ENCODE results near the gene ATL1. TPM values are rescaled to one million over a fixed set of nuclear protein-coding genes. Genes with fewer than 3 reads are reported as not detected.

The ATL1 gene
- total and polyA plus RNA-seq, 2 of the 8 experiments (the other 6 are each of a cell fraction or from before 2014, with no cell fraction given) = 4.0 to 5.9 TPM

- Histone ChIP-seq H2BK12ac (ENCODE audit: low read depth, low read length) (no peak overlapping the region), H3K9me3 (ENCODE audit: insufficient read depth in 2 of 2, low read depth in 1 of 2, low read length in 1 of 2) (no peaks in the 10 kb centered on the region), H3K27ac (ENCODE audit: low read depth, low read length) (no peak overlapping the region), H3K79me1 (ENCODE audit: low read depth, low read length) (peaks cover 7% of the 10 kb centered on the region; the same call in 1 of the 2 replicates), H4K91ac (replicated peaks; ENCODE audit: insufficient read length, low read length) (no peak overlapping the region), H4K20me1 (replicated peaks in 1 of 2; ENCODE audit: control insufficient read depth in 1 of 2, insufficient read depth in 2 of 2, low read length in 2 of 2) (peaks cover 0 to 8% of the 10 kb centered on the region in 2 experiments), H2BK120ac (replicated peaks; ENCODE audit: low read depth, low read length) (no peak overlapping the region), H4K5ac (ENCODE audit: insufficient read length, low read depth, low read length) (no peak overlapping the region), H3K4ac (replicated peaks; ENCODE audit: insufficient read length, low read depth, low read length) (no peak overlapping the region), H3K56ac (replicated peaks; ENCODE audit: insufficient read length, low read depth, low read length) (no peak overlapping the region), H2BK15ac (ENCODE audit: low read length) (no peak overlapping the region), H2BK20ac (ENCODE audit: low read length) (no peak overlapping the region), H2AK5ac (ENCODE audit: low read depth, low read length) (no peak overlapping the region), H3K23me2 (ENCODE audit: low read depth, low read length) (no peaks in the 10 kb centered on the region), H3K79me2 (ENCODE audit: control insufficient read depth in 1 of 2, insufficient read depth in 2 of 2, low read length in 2 of 2) (peaks cover 16 to 90% of the 10 kb centered on the region in 2 experiments), H3K36me3 (ENCODE audit: control insufficient read depth in 2 of 4, insufficient read depth in 4 of 4, low read length in 3 of 4) (peaks cover 0 to 4% (median 0%) of the 10 kb centered on the region in 4 experiments; a peak in 2 of 8 replicates), H3K23ac (ENCODE audit: insufficient read length) (no peak overlapping the region), H3K27me3 (replicated peaks in 1 of 4; ENCODE audit: control insufficient read depth in 3 of 4, extremely low read depth in 1 of 4, insufficient read depth in 3 of 4, low read length in 3 of 4) (peaks cover 0 to 1% (median 0%) of the 10 kb centered on the region in 4 experiments; a peak in 1 of 7 replicates), H3K18ac (ENCODE audit: extremely low read depth, low read length) (no peak overlapping the region), H2BK5ac (ENCODE audit: low read depth, low read length) (no peak overlapping the region), H2AFZ (ENCODE audit: low read length) (no peak overlapping the region), H3K4me3 (ENCODE audit: extremely low read depth in 1 of 4, insufficient read depth in 2 of 4, low read depth in 3 of 4, low read length in 4 of 4) (no peak overlapping the region), H3K14ac (ENCODE audit: insufficient read length) (no peak overlapping the region), H4K8ac (ENCODE audit: extremely low read depth, insufficient read depth, low read length) (no peak overlapping the region), H3K4me2 (ENCODE audit: insufficient read depth in 1 of 2, low read depth in 2 of 2, low read length in 2 of 2) (no peak overlapping the region), H3K9ac (replicated peaks in 1 of 4; ENCODE audit: extremely low read depth in 1 of 4, low read depth in 3 of 4, low read length in 3 of 4) (no peak overlapping the region), H3K4me1 (replicated peaks in 1 of 4; ENCODE audit: control insufficient read depth in 3 of 4, insufficient read depth in 4 of 4, low read length in 3 of 4) (peaks cover 0 to 3% (median 1%) of the 10 kb centered on the region in 4 experiments; a peak in 2 of 7 replicates)
- ChIA-PET POLR2A (ENCODE audit: partially characterized antibody) (no interaction called here), CTCF (ENCODE audit: partially characterized antibody) (interaction anchor here (1.7 kb wide), 1 partner anchor 11 kb away, joined by 3 read pairs; no protein-coding TSS in a partner anchor)
- FAIRE-seq = no peak
- no peak for DNase-seq (ENCODE audit: low read depth in 1 of 2, low spot score in 2 of 2)
- 97% methylated on average over 1 of the region's 1 CpG; no CpG with 5 or more reads in 1 of the 2 experiments for WGBS, 2 experiments (ENCODE audit: extremely low coverage in 1 of 2, insufficient coverage in 1 of 2, insufficient read length in 1 of 2, insufficient replicate concordance in 2 of 2, low coverage in 1 of 2, low lambda C conversion rate in 2 of 2, missing lambda C conversion rate in 1 of 2)
- TF ChIP-seq BCL11A (IDR thresholded peaks at IDR 0.05; ENCODE audit: low read depth in 2 of 2, low read length in 2 of 2) = no peak
- no peak for TF ChIP-seq TAF7 (optimal IDR thresholded peaks at IDR 0.05; ENCODE audit: borderline replicate concordance, low read depth, low read length)
- TF ChIP-seq NRF1 (IDR thresholded peaks at IDR 0.05; ENCODE audit: low read depth, low read length) = no peak
- no peak for TF ChIP-seq SP2 (IDR thresholded peaks at IDR 0.05; ENCODE audit: low read length)
- no peak for TF ChIP-seq SIX5 (IDR thresholded peaks at IDR 0.05; ENCODE audit: low read depth, low read length)
- TF ChIP-seq EP300 (IDR thresholded peaks at IDR 0.05; ENCODE audit: borderline replicate concordance in 1 of 2, low read depth in 2 of 2, low read length in 2 of 2) = no peak
- TF ChIP-seq SAP30 (IDR thresholded peaks at IDR 0.05; ENCODE audit: insufficient read depth, insufficient replicate concordance, low read length) = no peak
These were observed 38.0 kb upstream of the ATL1 start for GRCh38 chr14:50521912-50522341.

Data from H1 (cell line).